ENCODE measurements around the gene LRRC75A. TPM values are rescaled to one million over a fixed set of nuclear protein-coding genes. Genes with fewer than 3 reads are reported as not detected.

Gene LRRC75A
- polyA plus RNA-seq, 1 donor (not counting 4 experiments of a cell fraction or from before 2014, with no cell fraction given): not detected

DNA sequence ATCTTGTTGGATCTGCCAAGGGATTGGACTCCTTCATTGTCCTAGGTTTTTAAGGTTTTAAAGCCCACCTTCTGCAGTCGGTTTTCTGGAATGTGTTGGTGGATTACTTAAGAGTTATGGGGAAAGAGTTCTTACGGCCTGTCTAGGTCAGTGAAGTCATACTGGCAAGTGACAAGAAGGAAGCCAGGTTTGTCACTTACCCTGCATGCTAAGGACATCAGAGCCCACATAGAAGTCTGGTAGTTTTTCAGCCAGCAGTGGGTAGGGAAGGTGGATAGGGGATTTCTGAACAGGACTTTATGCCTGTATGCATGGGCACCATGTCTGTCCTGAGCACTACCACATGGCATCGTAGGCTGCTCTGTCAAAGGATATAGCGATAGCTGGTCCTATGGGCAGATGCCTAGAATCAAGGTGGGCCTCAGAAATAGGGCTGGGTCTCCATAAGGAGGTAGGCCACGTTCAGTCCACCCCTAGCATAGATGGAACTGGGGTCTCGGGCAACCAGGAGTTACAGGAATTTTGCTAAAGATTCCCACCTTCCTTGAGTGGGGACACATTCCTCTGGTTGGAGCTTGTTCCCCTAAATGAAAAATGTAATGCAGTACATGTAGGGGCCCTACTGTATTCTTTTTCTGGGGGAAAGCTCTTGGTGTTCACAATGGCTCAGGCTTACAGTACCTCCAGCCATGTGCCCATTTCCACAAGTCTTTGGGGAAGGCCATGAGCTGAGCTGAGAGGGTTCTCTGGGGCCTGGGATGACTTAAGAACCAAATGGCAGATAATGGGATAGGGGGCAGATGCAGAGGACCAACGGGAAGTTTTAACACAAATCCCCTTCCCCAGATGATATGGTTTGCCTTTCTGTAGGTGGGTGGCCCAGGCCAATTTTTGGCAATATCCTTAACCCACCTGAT lies 49.1 kb downstream of the LRRC75A start:
- no peak overlapping the region for H3K4me3 ChIP-seq (ENCODE audit: control insufficient read depth in 2 of 3, extremely low read depth in 1 of 3, insufficient read depth in 2 of 3, low read depth in 1 of 3, low read length in 3 of 3)
- no peak overlapping the region for H3K4me2 ChIP-seq (ENCODE audit: control insufficient read depth, extremely low read depth, insufficient read depth, low read depth, low read length)
- peaks cover 36 to 50% of the 10 kb centered on the region in 2 experiments for H3K36me3 ChIP-seq (ENCODE audit: control insufficient read depth in 2 of 2, extremely low read depth in 1 of 2, insufficient read depth in 2 of 2, low read length in 2 of 2)
- DNase-seq (ENCODE audit: low read depth, low spot score) (no peak), FAIRE-seq (no peak)
- dilution Hi-C loops (cut with MboI; ENCODE audit: extremely low pct_ligation_motif_present, low sequenced_read_pairs): no loop called here
- TF ChIP-seq CTCF (optimal IDR thresholded peaks at IDR 0.05 in 1 of 3, IDR thresholded peaks at IDR 0.05 in 1 of 3, conservative IDR thresholded peaks at IDR 0.05 in 1 of 3; ENCODE audit: extremely low read depth in 1 of 3, insufficient read depth in 2 of 3, low read length in 3 of 3) (no peak), EZH2 (IDR thresholded peaks at IDR 0.05; ENCODE audit: low read length) (no peak)
- no peak overlapping the region for H3K9ac ChIP-seq (ENCODE audit: control insufficient read depth, extremely low read depth, insufficient read depth, low read length)
- no peak overlapping the region for H2AFZ ChIP-seq (ENCODE audit: control insufficient read depth, low read length)
- peaks cover 32% of the 10 kb centered on the region for H3K79me2 ChIP-seq (ENCODE audit: control insufficient read depth, insufficient read depth, low read length)
- no peaks in the 10 kb centered on the region for H3K9me1 ChIP-seq (ENCODE audit: control insufficient read depth, extremely low read depth, insufficient read depth, low read length)
- no peaks in the 10 kb centered on the region for H3K27me3 ChIP-seq (ENCODE audit: control insufficient read depth, extremely low read depth, insufficient read depth, low read length)
- H3K27ac ChIP-seq (ENCODE audit: control insufficient read depth, insufficient read depth, low read length): no peak overlapping the region
- peaks cover 54% of the 10 kb centered on the region for H4K20me1 ChIP-seq (ENCODE audit: control insufficient read depth, extremely low read depth, insufficient read depth, low read length)
- H3K4me1 ChIP-seq (ENCODE audit: control insufficient read depth, extremely low read depth, insufficient read depth, low read length): peaks cover 24% of the 10 kb centered on the region
- H3K9me3 ChIP-seq (ENCODE audit: control insufficient read depth, low read depth, low read length): no peaks in the 10 kb centered on the region

DNA sequence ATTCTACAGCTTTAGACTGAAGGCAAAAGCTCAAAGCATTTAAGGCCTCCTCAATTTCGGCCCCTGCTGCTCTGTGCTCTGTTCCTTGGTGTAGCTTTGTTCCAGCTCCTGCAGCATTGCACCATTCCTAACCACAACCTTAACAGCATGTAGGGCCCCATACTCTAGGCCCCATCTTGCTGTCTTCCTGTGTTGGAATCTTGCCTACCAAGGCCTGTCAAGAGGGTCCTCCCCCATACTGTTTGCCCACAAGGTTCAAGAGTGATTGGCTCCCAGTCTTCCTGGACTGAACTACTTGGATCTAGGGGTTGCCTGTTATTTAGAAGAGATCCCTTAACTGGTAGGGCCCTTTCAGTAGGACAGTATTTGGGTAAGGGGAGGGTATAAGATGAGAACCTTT lies 49.9 kb downstream of the LRRC75A start:
- Histone ChIP-seq H3K9ac (ENCODE audit: control insufficient read depth, extremely low read depth, insufficient read depth, low read length) (no peak overlapping the region), H3K4me2 (ENCODE audit: control insufficient read depth, extremely low read depth, insufficient read depth, low read depth, low read length) (peak overlapping the region; percentile 93), H2AFZ (ENCODE audit: control insufficient read depth, low read length) (no peak overlapping the region), H3K9me1 (ENCODE audit: control insufficient read depth, extremely low read depth, insufficient read depth, low read length) (no peaks in the 10 kb centered on the region), H3K4me1 (ENCODE audit: control insufficient read depth, extremely low read depth, insufficient read depth, low read length) (peaks cover 24% of the 10 kb centered on the region), H3K27me3 (ENCODE audit: control insufficient read depth, extremely low read depth, insufficient read depth, low read length) (no peaks in the 10 kb centered on the region), H3K79me2 (ENCODE audit: control insufficient read depth, insufficient read depth, low read length) (peaks cover 32% of the 10 kb centered on the region), H3K36me3 (ENCODE audit: control insufficient read depth in 2 of 2, extremely low read depth in 1 of 2, insufficient read depth in 2 of 2, low read length in 2 of 2) (peaks cover 32 to 50% of the 10 kb centered on the region in 2 experiments), H3K4me3 (ENCODE audit: control insufficient read depth in 2 of 3, extremely low read depth in 1 of 3, insufficient read depth in 2 of 3, low read depth in 1 of 3, low read length in 3 of 3) (no peak overlapping the region), H3K27ac (ENCODE audit: control insufficient read depth, insufficient read depth, low read length) (no peak overlapping the region), H3K9me3 (ENCODE audit: control insufficient read depth, low read depth, low read length) (no peaks in the 10 kb centered on the region), H4K20me1 (ENCODE audit: control insufficient read depth, extremely low read depth, insufficient read depth, low read length) (peaks cover 51% of the 10 kb centered on the region)
- DNase-seq (ENCODE audit: low read depth, low spot score): no peak
- dilution Hi-C loops (cut with MboI; ENCODE audit: extremely low pct_ligation_motif_present, low sequenced_read_pairs): no loop called here
- TF ChIP-seq CTCF (optimal IDR thresholded peaks at IDR 0.05 in 1 of 3, IDR thresholded peaks at IDR 0.05 in 1 of 3, conservative IDR thresholded peaks at IDR 0.05 in 1 of 3; ENCODE audit: extremely low read depth in 1 of 3, insufficient read depth in 2 of 3, low read length in 3 of 3): no peak
- FAIRE-seq: no peak

Measured in keratinocyte (primary cell).